Small intestine (tissue), 7 donors: ENCODE data around the gene CTSE. TPM values are rescaled to one million over a fixed set of nuclear protein-coding genes. Genes with fewer than 3 reads are reported as not detected.
A peak's percentile ranks its signal among the peaks of the same experiment; 100 is the strongest.

ENCODE experiments used
- DNase-seq, 2 donors: peaks; one replicate each; pipeline versions ENCODE4 v3.0.0 to v3.0.0-alpha.2; 2013
- FAIRE-seq: peaks from 2 replicates; lab custom pipeline; 2012; peaks lifted over from hg19 to GRCh38; lab: Jason Lieb, UNC
- H3K27ac ChIP-seq, 3 donors: one replicate each; pipeline ENCODE4 v1.5.1; 2013; ENCODE audit warnings: low read length in 2 of 3, mild to moderate bottlenecking in 2 of 3, control low read depth in 1 of 3, inconsistent platforms in 1 of 3, low read depth in 1 of 3, moderate library complexity in 1 of 3
- H3K27me3 ChIP-seq, 3 donors: one replicate each; pipeline ENCODE4 v1.6.1; 2013; ENCODE audit warnings: low read length in 3 of 3, inconsistent platforms in 1 of 3; ENCODE audit not compliant: control insufficient read depth in 3 of 3, insufficient read depth in 3 of 3
- H3K36me3 ChIP-seq, 3 donors: one replicate each; pipeline ENCODE4 v1.6.1; 2013; ENCODE audit warnings: low read length in 3 of 3, inconsistent platforms in 1 of 3, low read depth in 1 of 3, mild to moderate bottlenecking in 1 of 3, moderate library complexity in 1 of 3; ENCODE audit not compliant: control insufficient read depth in 3 of 3, insufficient read depth in 2 of 3
- H3K4me1 ChIP-seq, 3 donors: one replicate each; pipeline ENCODE4 v1.6.1; 2013; ENCODE audit warnings: low read length in 2 of 3, inconsistent platforms in 1 of 3, low read depth in 1 of 3, mild to moderate bottlenecking in 1 of 3, moderate library complexity in 1 of 3; ENCODE audit not compliant: control insufficient read depth in 3 of 3, insufficient read depth in 2 of 3
- H3K4me3 ChIP-seq, 3 donors: one replicate each; pipeline ENCODE4 v1.5.1; 2013; ENCODE audit warnings: low read length in 3 of 3, control low read depth in 1 of 3, inconsistent platforms in 1 of 3, low read depth in 1 of 3, mild to moderate bottlenecking in 1 of 3, moderate library complexity in 1 of 3
- H3K9me3 ChIP-seq, 2 donors: one replicate each; pipeline ENCODE4 v1.6.1; 2013; ENCODE audit warnings: low read depth in 1 of 2, low read length in 1 of 2; ENCODE audit not compliant: control insufficient read depth in 2 of 2, insufficient read depth in 1 of 2
- WGBS, 3 donors: extraction: QIAGEN DNeasy Blood & Tissue Kit; methylation state at CpG; one replicate each; pipeline ENCODE4 v1.1.7; 2013; 5-methylcytosine and 5-hydroxymethylcytosine counted together
- polyA plus RNA-seq, 4 donors: library from polyadenylated mRNA; stranded (reverse) in 3 of 4; unstranded in 1 of 4; fragments of 200-250 nt in 3 of 4; fragments of 120-200 nt in 1 of 4; gene quantifications; one replicate each; pipeline versions ENCODE4 v1.2.1 to v1.2.3, GENCODE V29; 2013
- donor health status: healthy with polysubstance abuse.
- donor health status: control.
- donor health status: control.
- donor health status: Bipolar disorder and iron deficiency.
- donor health status: healthy.

CTSE gene
- polyA plus RNA-seq, 4 donors: 13.0 to 216 (median 112) TPM

- Histone ChIP-seq H3K9me3 (no peaks in the 10 kb centered on the region), H3K36me3 (no peaks in the 10 kb centered on the region), H3K27ac (no peak overlapping the region), H3K4me1 (no peaks in the 10 kb centered on the region), H3K27me3 (no peaks in the 10 kb centered on the region), H3K4me3 (no peak overlapping the region)
- 59 to 81% (median 73%) methylated on average over 3 of the region's 3 CpGs for WGBS, 3 donors
- DNase-seq (no peak), FAIRE-seq (no peak)
Observed at GRCh38 chr1:205986292-205986691, 37.4 kb downstream of the CTSE start.

DNA sequence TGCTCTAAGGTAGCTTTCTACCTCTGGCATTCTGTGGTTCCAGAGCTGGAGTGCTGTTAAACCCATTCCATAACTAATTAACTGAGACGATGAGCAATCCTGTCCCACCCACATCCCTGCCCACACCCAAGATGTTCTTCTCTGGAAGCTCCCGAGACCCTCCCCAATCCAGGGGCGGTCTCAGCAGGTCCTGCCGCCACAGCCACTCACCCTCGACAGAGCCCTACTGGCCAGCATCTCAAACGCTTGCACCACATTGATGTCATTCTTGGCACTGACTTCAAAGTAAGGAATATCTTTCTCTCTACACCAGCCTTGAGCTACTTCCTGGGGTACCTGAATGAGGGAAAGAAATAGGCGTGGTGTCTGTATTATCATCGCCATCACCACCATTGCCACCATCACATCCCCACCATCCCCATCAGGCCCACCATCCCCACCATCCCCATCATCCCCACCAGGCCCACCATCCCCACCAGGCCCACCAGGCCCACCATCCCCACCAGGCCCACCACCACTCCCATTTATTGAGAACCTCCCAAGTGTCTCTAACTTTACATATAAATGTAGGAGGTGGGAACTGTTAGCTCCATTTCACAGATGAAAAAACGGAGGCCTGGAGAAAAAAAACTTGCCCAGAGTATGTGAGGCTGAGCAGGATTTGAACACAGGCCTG, 38.2 kb downstream of the CTSE start:
- WGBS, 3 donors: 76 to 86% (median 83%) methylated on average over 9 of the region's 9 CpGs
- no peak for DNase-seq
- Histone ChIP-seq H3K4me3 (no peak overlapping the region), H3K27me3 (no peaks in the 10 kb centered on the region), H3K36me3 (no peaks in the 10 kb centered on the region), H3K27ac (no peak overlapping the region), H3K9me3 (no peaks in the 10 kb centered on the region), H3K4me1 (no peaks in the 10 kb centered on the region)
- no peak for FAIRE-seq

DNA sequence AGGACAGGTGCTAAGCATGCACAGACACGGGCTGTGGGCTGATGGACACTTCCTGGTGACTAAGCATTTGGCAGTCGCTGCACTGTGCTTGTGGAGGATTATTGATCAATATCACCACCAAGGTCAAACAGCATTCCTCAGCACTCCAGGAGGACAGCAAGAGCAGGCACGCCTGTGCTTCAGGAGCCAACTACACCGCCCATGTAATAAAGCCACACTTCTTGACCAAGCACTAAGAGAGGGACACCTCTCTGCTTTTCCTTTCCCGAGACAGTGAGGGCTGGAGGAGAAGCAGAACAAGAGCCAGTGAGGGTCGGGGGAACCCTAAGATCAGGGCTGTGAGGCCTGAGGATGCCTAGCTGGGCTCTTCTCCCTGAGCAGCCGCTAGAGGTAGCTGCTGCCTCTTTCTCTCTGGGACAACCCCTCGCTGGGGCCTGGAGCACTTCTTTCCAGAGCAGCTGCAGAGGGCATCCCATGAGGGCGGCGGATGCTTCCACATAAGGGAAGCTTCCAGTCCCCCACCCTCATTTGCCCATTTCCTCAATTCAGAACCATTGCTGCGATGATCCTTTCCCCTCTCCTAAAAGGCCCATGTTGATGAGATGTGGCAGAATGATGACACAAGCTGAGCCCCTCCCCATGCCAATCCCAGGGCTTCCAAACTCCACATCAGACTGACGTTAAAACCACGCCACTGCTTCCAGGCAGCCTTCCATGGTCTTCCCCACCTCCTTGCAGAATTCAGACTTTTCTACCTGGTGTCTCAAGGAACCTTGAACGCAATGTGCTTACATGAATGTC, 39.6 kb downstream of the CTSE start:
- Histone ChIP-seq H3K4me3 (no peak overlapping the region), H3K27ac (peak overlapping the region in 2 of 3 donors; percentile 11 to 33), H3K9me3 (no peaks in the 10 kb centered on the region), H3K27me3 (no peaks in the 10 kb centered on the region), H3K36me3 (no peaks in the 10 kb centered on the region), H3K4me1 (no peaks in the 10 kb centered on the region)
- FAIRE-seq (no peak), DNase-seq (peak; percentile 58 to 89)
- WGBS, 3 donors: 21 to 34% (median 30%) methylated on average over 13 to 14 of the region's 14 CpGs

GRCh38 chr1:205981257-205981656, 42.4 kb downstream of the CTSE start:
- H3K4me1 ChIP-seq: no peaks in the 10 kb centered on the region
- H3K27me3 ChIP-seq: no peaks in the 10 kb centered on the region
- WGBS, 3 donors: 93 to 97% (median 95%) methylated on average over 1 of the region's 1 CpG
- H3K36me3 ChIP-seq: no peaks in the 10 kb centered on the region
- no peaks in the 10 kb centered on the region for H3K9me3 ChIP-seq
- DNase-seq (no peak), FAIRE-seq (no peak)
- H3K27ac ChIP-seq: no peak overlapping the region
- H3K4me3 ChIP-seq: no peak overlapping the region

DNA sequence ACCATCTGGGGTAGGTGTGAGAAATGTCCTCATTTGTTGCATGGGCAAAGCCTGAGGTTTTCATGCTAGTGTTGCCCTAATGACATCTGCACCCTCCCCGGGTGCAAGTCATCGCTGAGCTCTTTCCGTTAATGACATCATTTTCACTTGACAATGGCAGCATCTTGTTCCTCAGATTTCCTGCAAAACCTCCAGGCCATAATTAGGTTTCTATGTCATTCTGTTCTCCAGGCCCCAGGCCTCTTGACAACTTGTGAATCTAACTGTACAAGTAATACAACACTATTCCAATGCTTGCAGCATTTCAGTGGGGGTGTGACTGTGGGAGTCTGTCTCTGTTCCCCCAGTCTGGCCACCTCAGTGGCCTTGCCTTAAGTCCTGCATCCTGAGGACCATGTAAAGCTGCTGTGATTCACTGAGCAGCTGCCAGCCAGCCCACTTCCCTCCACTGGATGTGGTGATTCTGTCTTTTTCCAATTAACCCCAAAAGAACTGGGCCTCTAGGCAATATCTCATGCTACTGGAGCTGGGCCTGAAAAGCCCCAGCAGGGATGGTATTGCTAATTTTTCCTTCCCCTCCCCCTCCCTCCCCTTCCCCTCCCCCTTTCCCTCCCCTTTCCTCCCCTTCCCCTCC, 43.3 kb downstream of the CTSE start:
- Histone ChIP-seq H3K27ac (no peak overlapping the region), H3K9me3 (no peaks in the 10 kb centered on the region), H3K27me3 (no peaks in the 10 kb centered on the region), H3K4me1 (no peaks in the 10 kb centered on the region), H3K36me3 (no peaks in the 10 kb centered on the region), H3K4me3 (no peak overlapping the region)
- no peak for DNase-seq
- WGBS, 3 donors: 72 to 76% (median 74%) methylated on average over 3 of the region's 3 CpGs
- no peak for FAIRE-seq

DNA sequence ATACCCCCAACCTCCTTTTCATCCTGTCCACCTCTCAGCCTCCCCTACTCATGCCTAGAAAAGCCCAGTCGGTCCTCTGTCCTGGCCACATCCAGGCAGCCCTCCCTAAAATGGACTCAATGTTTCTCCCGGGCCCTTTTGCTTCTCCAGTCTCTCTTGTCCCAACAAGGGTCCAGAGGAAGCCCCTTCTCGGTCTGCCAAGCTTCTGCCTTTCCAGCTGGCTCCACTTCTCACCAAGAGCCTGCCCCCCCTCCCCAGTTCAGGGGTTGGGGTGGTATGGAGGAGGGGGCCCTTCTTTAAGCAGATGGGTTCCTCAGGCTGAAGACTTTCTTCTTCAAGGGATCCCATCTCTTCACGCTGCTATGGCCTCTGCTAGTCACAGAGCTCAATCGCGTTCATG, 44.4 kb downstream of the CTSE start:
- no peaks in the 10 kb centered on the region for H3K4me1 ChIP-seq
- DNase-seq (no peak), FAIRE-seq (no peak)
- H3K27me3 ChIP-seq: no peaks in the 10 kb centered on the region
- 81 to 82% (median 81%) methylated on average over 6 of the region's 6 CpGs for WGBS, 3 donors
- H3K9me3 ChIP-seq: no peaks in the 10 kb centered on the region
- no peak overlapping the region for H3K4me3 ChIP-seq
- H3K27ac ChIP-seq: no peak overlapping the region
- no peaks in the 10 kb centered on the region for H3K36me3 ChIP-seq

DNA sequence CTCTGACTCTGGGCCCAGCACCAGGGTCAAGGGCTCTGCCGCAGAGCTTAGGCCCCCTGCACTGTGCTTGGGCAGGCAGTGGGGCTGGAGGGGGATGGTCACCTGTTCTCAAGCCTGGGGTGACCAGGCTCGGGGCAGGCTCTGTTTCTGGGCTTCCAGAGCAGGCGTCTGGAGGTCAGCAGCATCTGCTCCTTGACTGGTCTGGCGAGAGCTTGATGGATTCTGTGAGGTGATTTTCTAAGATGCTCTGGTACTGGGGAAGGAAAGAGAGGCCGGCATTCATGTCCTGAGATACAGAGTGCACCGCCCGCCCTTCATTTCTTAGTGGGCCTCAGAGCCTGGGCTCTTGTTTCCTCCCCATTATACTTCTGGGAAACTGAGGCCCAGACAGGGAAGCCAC, 45.0 kb downstream of the CTSE start:
- no peaks in the 10 kb centered on the region for H3K9me3 ChIP-seq
- FAIRE-seq (no peak), DNase-seq (no peak)
- no peak overlapping the region for H3K4me3 ChIP-seq
- H3K27ac ChIP-seq: no peak overlapping the region
- H3K27me3 ChIP-seq: no peaks in the 10 kb centered on the region
- H3K36me3 ChIP-seq: no peaks in the 10 kb centered on the region
- 76 to 83% (median 83%) methylated on average over 7 of the region's 7 CpGs for WGBS, 3 donors
- no peaks in the 10 kb centered on the region for H3K4me1 ChIP-seq

GRCh38 chr1:205977402-205978014, 46.2 kb downstream of the CTSE start:
- H3K27ac ChIP-seq: no peak overlapping the region
- WGBS, 3 donors: 67 to 86% (median 71%) methylated on average over 2 of the region's 2 CpGs
- peak; percentile 69 to 76 for DNase-seq
- H3K4me1 ChIP-seq: no peaks in the 10 kb centered on the region
- no peaks in the 10 kb centered on the region for H3K9me3 ChIP-seq
- no peak for FAIRE-seq
- no peaks in the 10 kb centered on the region for H3K36me3 ChIP-seq
- no peak overlapping the region for H3K4me3 ChIP-seq
- H3K27me3 ChIP-seq: no peaks in the 10 kb centered on the region
